NK-92 (cell line): ENCODE results near the gene GSK3A.

Source experiments
- DNase-seq: peaks from one replicate; lab custom pipeline; 2025; ENCODE audit not compliant: unreplicated experiment; lab: John Stamatoyannopoulos, UW

Gene GSK3A

GRCh38 chr19:42281146-42281826 lies 38.9 kb upstream of the GSK3A start:
- DNase-seq = no peak

GRCh38 chr19:42280815-42281145 lies 38.4 kb upstream of the GSK3A start:
- no peak for DNase-seq

- no peak for DNase-seq
Measured at GRCh38 chr19:42279902-42280814, 37.8 kb upstream of the GSK3A start.

- no peak for DNase-seq
Measured at GRCh38 chr19:42279155-42279901, 36.9 kb upstream of the GSK3A start.

GRCh38 chr19:42278452-42279154 lies 36.2 kb upstream of the GSK3A start:
- DNase-seq = no peak

- no peak for DNase-seq
Measured at GRCh38 chr19:42277821-42278451, 35.5 kb upstream of the GSK3A start.

- no peak for DNase-seq
Measured at GRCh38 chr19:42276821-42277220, 34.4 kb upstream of the GSK3A start.

GRCh38 chr19:42276284-42276683 lies 33.9 kb upstream of the GSK3A start:
- DNase-seq = no peak

- no peak for DNase-seq
Measured at GRCh38 chr19:42275517-42275916, 33.1 kb upstream of the GSK3A start.

GRCh38 chr19:42275103-42275502 lies 32.7 kb upstream of the GSK3A start:
- DNase-seq = no peak

GRCh38 chr19:42274065-42274682 lies 31.8 kb upstream of the GSK3A start:
- DNase-seq = no peak

- DNase-seq = no peak
Measured at GRCh38 chr19:42273407-42274064, 31.1 kb upstream of the GSK3A start.

- DNase-seq = no peak
Measured at GRCh38 chr19:42272989-42273406, 30.6 kb upstream of the GSK3A start.

GRCh38 chr19:42272535-42272897 lies 30.1 kb upstream of the GSK3A start:
- DNase-seq = no peak

GRCh38 chr19:42271861-42272534 lies 29.6 kb upstream of the GSK3A start:
- DNase-seq = no peak

GRCh38 chr19:42271045-42271419 lies 28.6 kb upstream of the GSK3A start:
- no peak for DNase-seq

GRCh38 chr19:42270346-42271044 lies 28.1 kb upstream of the GSK3A start:
- DNase-seq = no peak

GRCh38 chr19:42269478-42270345 lies 27.3 kb upstream of the GSK3A start:
- DNase-seq = no peak
